ENCODE results near the gene CDC42. TPM values are rescaled to one million over a fixed set of nuclear protein-coding genes. Genes with fewer than 3 reads are reported as not detected.

Gene CDC42
- total and polyA plus RNA-seq, 7 donors: 71.6 to 135 (median 119) TPM

DNA sequence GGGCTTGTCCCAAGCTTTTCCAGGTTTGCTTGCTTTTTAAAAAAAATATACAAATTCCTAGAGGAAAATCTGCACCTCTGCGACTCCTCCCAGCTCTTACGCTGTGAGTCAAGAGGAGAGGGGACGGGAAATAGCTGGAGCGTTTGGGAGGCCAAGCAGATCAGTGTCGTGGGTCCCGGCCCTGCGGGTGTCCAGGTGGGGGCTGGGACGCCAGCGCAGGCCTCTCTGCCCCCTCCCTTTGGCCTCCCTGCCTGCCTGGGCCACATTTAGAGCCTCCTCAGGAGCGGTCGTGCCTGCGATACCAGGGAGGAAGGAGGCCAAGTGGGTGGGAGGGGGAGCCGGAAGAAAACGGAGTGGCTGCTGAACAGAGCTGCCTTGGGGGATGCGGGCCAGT lies 81.4 kb downstream of the CDC42 start:
- Histone ChIP-seq H3K4me3 (peak overlapping the region; percentile 44), H3K4me1 (peaks cover 26% of the 10 kb centered on the region)

DNA sequence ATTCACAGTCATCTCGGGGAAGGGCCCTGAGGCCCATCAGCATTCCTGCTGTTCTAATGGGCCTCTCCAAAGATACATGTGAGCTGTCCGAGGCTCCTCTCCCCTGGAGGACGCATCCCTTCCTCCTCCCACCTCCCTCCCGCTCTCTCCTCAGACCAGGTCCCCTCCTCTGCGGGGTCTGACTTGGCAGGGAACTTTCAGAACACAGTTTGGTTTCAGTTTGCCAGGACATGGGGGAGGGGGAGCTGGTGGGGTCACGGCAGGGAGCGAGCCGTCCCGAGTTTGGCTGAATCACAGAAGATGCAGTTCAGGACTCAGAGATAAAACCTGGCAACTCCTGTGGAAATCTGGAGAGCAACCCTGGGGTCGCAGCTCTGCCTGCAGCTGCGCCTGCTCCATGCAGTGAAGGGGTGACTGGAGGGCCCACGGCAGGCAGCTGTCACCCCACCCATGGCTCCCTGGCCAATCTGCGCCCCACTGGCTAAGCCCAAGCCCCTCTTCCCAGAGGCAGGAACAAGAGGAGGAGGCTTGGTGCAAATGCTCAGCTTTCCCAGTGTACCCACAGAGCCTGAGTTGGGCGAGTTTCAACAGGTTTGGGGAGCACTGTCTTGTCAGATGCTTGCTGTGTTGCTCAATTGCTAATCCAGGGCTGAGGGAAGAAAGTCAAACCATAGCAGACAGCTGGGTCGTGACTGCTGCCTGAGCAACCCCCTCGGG lies 84.7 kb downstream of the CDC42 start:
- no peaks in the 10 kb centered on the region for H3K36me3 ChIP-seq (ENCODE audit: insufficient read depth in 1 of 2, low read depth in 1 of 2)
- H3K4me3 ChIP-seq: no peak overlapping the region
- DNase-seq (peak in 1 of 2 donors; percentile 28), ATAC-seq (no peak)
- 61 to 71% (median 68%) methylated on average over 16 of the region's 16 CpGs for WGBS, 3 donors
- H3K27me3 ChIP-seq (ENCODE audit: insufficient read depth in 3 of 3, low read length in 2 of 3): peaks cover 0 to 4% (median 0%) of the 10 kb centered on the region in 3 donors
- H3K27ac ChIP-seq: no peak overlapping the region
- TF ChIP-seq, protein P1, sequence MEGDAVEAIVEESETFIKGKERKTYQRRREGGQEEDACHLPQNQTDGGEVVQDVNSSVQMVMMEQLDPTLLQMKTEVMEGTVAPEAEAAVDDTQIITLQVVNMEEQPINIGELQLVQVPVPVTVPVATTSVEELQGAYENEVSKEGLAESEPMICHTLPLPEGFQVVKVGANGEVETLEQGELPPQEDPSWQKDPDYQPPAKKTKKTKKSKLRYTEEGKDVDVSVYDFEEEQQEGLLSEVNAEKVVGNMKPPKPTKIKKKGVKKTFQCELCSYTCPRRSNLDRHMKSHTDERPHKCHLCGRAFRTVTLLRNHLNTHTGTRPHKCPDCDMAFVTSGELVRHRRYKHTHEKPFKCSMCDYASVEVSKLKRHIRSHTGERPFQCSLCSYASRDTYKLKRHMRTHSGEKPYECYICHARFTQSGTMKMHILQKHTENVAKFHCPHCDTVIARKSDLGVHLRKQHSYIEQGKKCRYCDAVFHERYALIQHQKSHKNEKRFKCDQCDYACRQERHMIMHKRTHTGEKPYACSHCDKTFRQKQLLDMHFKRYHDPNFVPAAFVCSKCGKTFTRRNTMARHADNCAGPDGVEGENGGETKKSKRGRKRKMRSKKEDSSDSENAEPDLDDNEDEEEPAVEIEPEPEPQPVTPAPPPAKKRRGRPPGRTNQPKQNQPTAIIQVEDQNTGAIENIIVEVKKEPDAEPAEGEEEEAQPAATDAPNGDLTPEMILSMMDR (IDR thresholded peaks at IDR 0.05): no peak
- H3K9me3 ChIP-seq: no peaks in the 10 kb centered on the region
- H3K4me1 ChIP-seq: peaks cover 33% of the 10 kb centered on the region
- intact Hi-C loops (cut with DNase I): loop anchor here (10.0 kb wide), 2 partner anchors 138 to 278 kb away; no protein-coding TSS in a partner anchor

More for the DNA sequence above, 81.4 kb downstream of the CDC42 start:
- ATAC-seq (peak; percentile 30 to 42 (median 38)), DNase-seq (no peak)
- TF ChIP-seq, protein P1 (IDR thresholded peaks at IDR 0.05): no peak
- Histone ChIP-seq H3K36me3 (ENCODE audit: insufficient read depth in 1 of 2, low read depth in 1 of 2) (no peaks in the 10 kb centered on the region), H3K27me3 (ENCODE audit: insufficient read depth in 3 of 3, low read length in 2 of 3) (no peaks in the 10 kb centered on the region), H3K27ac (peak overlapping the region; percentile 83), H3K9me3 (no peaks in the 10 kb centered on the region)
- intact Hi-C loops (cut with DNase I): loop anchor here (5.0 to 10.0 kb wide), 3 partner anchors 141 to 281 kb away; no protein-coding TSS in a partner anchor
- 6 to 9% (median 8%) methylated on average over 12 to 15 of the region's 15 CpGs for WGBS, 3 donors

DNA sequence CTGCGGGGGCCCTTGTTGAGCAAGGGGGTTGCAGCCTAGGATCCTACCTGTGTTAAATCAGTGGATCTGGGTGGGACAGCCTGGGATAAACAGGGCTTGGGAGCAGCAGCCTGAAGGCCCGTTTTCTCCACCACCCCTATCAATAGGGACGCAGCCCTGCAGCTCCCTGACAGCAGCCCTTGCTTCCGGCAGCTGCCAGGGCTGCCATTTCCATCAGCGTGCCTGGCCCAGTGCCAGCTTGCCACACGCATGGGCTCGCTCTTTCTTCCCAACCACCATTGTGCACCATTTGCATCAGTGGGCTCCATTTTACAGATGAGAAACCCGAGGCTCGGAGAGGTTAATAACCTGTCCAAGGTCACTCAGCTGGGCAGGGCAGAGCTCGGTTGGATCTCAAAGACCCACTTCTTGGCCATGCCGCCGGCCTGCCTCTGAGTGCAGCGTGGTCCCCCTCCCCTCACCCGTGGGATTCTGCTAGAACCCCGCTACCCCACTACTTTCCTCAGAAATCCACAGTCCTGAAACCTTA lies 86.6 kb downstream of the CDC42 start:
- Histone ChIP-seq H3K9me3 (no peaks in the 10 kb centered on the region), H3K4me3 (no peak overlapping the region), H3K27me3 (ENCODE audit: insufficient read depth in 3 of 3, low read length in 2 of 3) (peaks cover 0 to 4% (median 0%) of the 10 kb centered on the region in 3 donors), H3K36me3 (ENCODE audit: insufficient read depth in 1 of 2, low read depth in 1 of 2) (no peaks in the 10 kb centered on the region), H3K4me1 (peaks cover 19% of the 10 kb centered on the region), H3K27ac (no peak overlapping the region)
- ATAC-seq: no peak
- WGBS, 3 donors: 71 to 81% (median 72%) methylated on average over 15 of the region's 15 CpGs
- TF ChIP-seq, protein P1 (IDR thresholded peaks at IDR 0.05): no peak
- no peak for DNase-seq
- intact Hi-C loops (cut with DNase I): loop anchor here (10.0 kb wide), 2 partner anchors 136 to 276 kb away; no protein-coding TSS in a partner anchor

DNA sequence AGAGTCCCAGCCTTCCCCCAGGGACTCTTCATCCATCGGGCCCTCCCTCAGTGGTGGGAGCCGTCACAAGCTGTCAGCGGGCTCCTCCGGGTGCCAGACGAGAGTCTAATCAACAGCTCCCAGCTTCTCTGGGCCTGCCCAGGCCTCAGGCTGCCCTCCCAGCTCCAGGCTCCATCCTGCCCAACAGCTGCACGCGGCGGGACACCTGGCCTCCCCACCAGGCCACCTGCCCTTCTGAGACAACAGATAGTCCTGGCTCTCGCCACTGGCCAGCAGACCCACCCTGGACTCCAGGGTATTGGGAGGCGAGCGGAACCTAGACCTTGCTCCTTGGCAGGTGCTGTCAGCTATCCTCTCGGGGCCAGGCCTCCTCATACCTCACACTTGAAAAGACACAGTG lies 87.3 kb downstream of the CDC42 start:
- Histone ChIP-seq H3K4me1 (peaks cover 15% of the 10 kb centered on the region), H3K4me3 (no peak overlapping the region), H3K36me3 (ENCODE audit: insufficient read depth in 1 of 2, low read depth in 1 of 2) (no peaks in the 10 kb centered on the region), H3K27ac (no peak overlapping the region), H3K9me3 (no peaks in the 10 kb centered on the region), H3K27me3 (ENCODE audit: insufficient read depth in 3 of 3, low read length in 2 of 3) (peaks cover 0 to 4% (median 0%) of the 10 kb centered on the region in 3 donors)
- DNase-seq (no peak), ATAC-seq (no peak)
- WGBS, 3 donors: 77 to 83% (median 83%) methylated on average over 12 of the region's 12 CpGs
- TF ChIP-seq, protein P1 (IDR thresholded peaks at IDR 0.05): no peak
- intact Hi-C loops (cut with DNase I): loop anchor here (5.0 to 10.0 kb wide), 3 partner anchors 102 to 275 kb away; no protein-coding TSS in a partner anchor

Other genes starting within 250 kb of the CDC42 start
- gene LDLRAD2, start 240.4 kb upstream of the CDC42 start, total RNA-seq: under 1 TPM in 1 of 4 donors, not detected in 3; 0.04 TPM
- 1 to 10 TPM in 2 of 3 donors, under 1 TPM in 1; 0.48 to 1.7 (median 1.1) TPM for gene LDLRAD2, start 240.4 kb upstream of the CDC42 start, polyA plus RNA-seq
- gene HSPG2, start 115.4 kb upstream of the CDC42 start, total RNA-seq: 100 to 1,000 TPM; 102 to 168 (median 135) TPM
- 10 to 100 TPM; 24.5 to 74.8 (median 43.8) TPM for gene HSPG2, start 115.4 kb upstream of the CDC42 start, polyA plus RNA-seq
- gene CELA3B, start 75.7 kb upstream of the CDC42 start, total RNA-seq: 1 to 10 TPM in 1 of 4 donors, under 1 TPM in 1, not detected in 2; 0.42 to 1.7 TPM
- gene CELA3B, start 75.7 kb upstream of the CDC42 start, polyA plus RNA-seq: under 1 TPM; 0.09 to 0.64 (median 0.24) TPM
- gene CELA3A, start 51.1 kb upstream of the CDC42 start, total RNA-seq: 1 to 10 TPM in 1 of 4 donors, under 1 TPM in 1, not detected in 2; 0.65 to 4.0 TPM
- 1 to 10 TPM in 1 of 3 donors, under 1 TPM in 1, not detected in 1; 0.62 to 2.2 TPM for gene CELA3A, start 51.1 kb upstream of the CDC42 start, polyA plus RNA-seq
- 1 to 10 TPM in 2 of 4 donors, under 1 TPM in 2; 0.10 to 5.6 (median 0.64) TPM for gene WNT4, start 90.4 kb downstream of the CDC42 start, total RNA-seq
- 1 to 10 TPM in 1 of 3 donors, under 1 TPM in 2; 0.18 to 1.7 (median 0.44) TPM for gene WNT4, start 90.4 kb downstream of the CDC42 start, polyA plus RNA-seq